GM19238 (cell line): ENCODE data around the gene LILRA2.
"Not testable (repeated sequence)": the region's sequence is repeated elsewhere in the genome, so short reads cannot be mapped to it uniquely, and the experiment has no call there.

Source experiments
- DNase-seq: peaks from one replicate; pipeline ENCODE4 v3.0.0; 2011; ENCODE audit warnings: low spot score; ENCODE audit not compliant: insufficient read length

Gene LILRA2

GRCh38 chr19:54609356-54609791 is 35.8 kb downstream of the LILRA2 start:
- DNase-seq = no peak

- DNase-seq = no peak
Measured at GRCh38 chr19:54612428-54612827, 38.8 kb downstream of the LILRA2 start.

DNA sequence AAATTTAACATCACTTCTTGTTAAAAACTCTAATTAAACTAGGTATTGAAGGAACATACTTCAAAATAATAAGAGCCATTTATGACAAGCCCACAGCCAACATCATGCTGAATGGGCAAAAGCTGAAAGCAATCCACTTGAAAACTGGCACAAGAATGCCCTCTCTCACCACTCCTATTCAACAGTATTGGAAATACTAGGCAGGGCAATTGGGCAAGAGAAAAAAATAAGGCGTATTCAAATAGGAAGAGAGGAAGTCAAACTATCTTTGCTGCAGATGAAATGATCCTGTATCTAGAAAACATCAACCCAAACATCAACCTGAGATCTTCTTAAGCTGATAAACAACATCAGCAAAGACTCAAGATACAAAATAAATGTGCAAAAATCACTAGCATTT is 41.1 kb downstream of the LILRA2 start:
- no peak for DNase-seq

GRCh38 chr19:54616057-54616456 is 42.5 kb downstream of the LILRA2 start:
- no peak for DNase-seq

GRCh38 chr19:54616821-54617560 is 43.4 kb downstream of the LILRA2 start:
- DNase-seq = no peak

DNA sequence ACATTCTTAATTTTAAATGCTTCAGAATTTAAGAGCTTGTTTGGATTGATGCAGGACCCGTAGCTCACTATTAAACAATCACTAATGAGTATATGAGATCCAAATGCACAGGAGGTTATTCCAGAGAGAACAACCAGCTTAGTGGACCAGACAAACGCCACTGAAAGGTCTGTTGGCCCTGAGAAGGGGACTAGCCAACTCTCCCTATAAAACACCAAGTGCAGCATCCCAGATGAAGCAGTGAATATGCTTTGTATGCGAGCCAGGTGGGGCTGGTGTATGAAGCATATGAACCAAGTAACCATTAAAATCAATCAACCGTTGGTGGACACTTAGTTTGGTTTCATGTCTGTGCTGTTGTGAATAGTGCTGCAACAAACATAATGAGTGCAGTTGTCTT is 46.9 kb downstream of the LILRA2 start:
- DNase-seq = no peak

- DNase-seq = no peak
Measured at GRCh38 chr19:54622431-54622830, 48.8 kb downstream of the LILRA2 start.

GRCh38 chr19:54624234-54624633 is 50.6 kb downstream of the LILRA2 start:
- not testable (repeated sequence) for DNase-seq

- not testable (repeated sequence) for DNase-seq
Measured at GRCh38 chr19:54624934-54625730, 51.5 kb downstream of the LILRA2 start.

- no peak for DNase-seq
Measured at GRCh38 chr19:54626757-54627156, 53.2 kb downstream of the LILRA2 start.

DNA sequence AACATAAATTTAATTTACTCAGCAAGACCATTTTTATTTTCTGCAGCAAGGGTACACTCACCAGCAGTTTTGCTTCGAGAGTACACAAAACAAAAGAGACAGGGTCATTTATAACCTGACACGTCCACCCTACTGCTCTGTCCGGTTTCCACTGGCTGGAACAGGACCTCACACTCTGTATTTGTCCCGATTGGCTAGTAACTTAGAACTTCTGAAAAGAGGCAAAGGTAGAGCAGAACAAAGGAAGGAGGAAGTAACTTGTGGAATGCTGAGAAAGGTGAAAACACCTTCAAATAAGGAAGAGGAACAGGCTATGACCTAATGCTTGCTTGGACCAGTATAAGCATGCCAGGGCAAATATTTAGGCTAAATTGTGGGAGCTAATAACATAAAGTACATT is 54.3 kb downstream of the LILRA2 start:
- not testable (repeated sequence) for DNase-seq

GRCh38 chr19:54630262-54630661 is 56.7 kb downstream of the LILRA2 start, which contains the start of gene LILRB1:
LILRB1 (plus strand) TSS chr19:54630484; CDS start chr19:54631074, 590 bp downstream.
- DNase-seq = not testable (repeated sequence)

GRCh38 chr19:54630782-54631181 is 57.2 kb downstream of the LILRA2 start:
- DNase-seq = no peak

DNA sequence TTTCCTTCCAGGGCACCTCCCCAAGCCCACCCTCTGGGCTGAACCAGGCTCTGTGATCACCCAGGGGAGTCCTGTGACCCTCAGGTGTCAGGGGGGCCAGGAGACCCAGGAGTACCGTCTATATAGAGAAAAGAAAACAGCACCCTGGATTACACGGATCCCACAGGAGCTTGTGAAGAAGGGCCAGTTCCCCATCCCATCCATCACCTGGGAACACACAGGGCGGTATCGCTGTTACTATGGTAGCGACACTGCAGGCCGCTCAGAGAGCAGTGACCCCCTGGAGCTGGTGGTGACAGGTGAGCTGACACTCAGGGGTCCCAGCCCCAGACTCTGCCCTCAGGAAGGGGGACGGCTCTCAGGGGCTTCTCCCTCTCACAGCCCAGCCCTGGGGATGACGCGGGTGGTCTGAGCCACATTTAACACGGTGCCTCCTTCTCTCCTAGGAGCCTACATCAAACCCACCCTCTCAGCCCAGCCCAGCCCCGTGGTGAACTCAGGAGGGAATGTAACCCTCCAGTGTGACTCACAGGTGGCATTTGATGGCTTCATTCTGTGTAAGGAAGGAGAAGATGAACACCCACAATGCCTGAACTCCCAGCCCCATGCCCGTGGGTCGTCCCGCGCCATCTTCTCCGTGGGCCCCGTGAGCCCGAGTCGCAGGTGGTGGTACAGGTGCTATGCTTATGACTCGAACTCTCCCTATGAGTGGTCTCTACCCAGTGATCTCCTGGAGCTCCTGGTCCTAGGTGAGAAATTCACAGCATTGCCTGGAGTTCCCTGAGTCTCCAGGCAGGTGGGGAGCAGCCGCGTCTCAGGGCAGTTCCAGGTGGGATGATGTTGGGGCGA is 58.1 kb downstream of the LILRA2 start:
- DNase-seq = not testable (repeated sequence)

DNA sequence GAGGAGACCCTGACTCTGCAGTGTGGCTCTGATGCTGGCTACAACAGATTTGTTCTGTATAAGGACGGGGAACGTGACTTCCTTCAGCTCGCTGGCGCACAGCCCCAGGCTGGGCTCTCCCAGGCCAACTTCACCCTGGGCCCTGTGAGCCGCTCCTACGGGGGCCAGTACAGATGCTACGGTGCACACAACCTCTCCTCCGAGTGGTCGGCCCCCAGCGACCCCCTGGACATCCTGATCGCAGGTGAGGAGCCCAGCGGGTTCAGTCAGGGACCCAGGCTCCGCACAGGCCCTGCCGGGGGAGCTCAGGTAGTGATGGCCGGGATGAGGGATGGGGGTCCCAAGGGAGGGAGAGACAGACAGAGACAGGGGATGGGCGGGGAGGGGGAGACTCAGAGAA is 58.9 kb downstream of the LILRA2 start:
- DNase-seq = not testable (repeated sequence)

DNA sequence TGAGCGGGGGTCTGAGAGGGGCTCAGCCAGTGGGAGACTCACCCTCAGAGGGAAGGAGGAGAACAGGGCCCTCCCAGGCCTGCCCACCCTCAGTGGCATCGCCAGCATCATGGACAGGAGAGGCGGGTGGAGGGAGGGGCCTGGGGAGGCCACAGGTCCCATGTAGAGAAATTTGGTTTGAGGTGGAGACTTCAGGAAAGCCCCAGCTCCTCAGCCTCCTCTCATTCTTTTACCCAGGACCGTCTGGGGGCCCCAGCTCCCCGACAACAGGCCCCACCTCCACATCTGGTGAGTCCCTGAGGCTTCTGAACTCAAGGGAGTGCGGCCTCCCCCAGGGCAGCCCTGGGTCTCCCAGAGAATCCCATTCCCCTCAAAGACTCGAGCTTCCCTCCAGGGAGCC is 59.8 kb downstream of the LILRA2 start:
- no peak for DNase-seq

DNA sequence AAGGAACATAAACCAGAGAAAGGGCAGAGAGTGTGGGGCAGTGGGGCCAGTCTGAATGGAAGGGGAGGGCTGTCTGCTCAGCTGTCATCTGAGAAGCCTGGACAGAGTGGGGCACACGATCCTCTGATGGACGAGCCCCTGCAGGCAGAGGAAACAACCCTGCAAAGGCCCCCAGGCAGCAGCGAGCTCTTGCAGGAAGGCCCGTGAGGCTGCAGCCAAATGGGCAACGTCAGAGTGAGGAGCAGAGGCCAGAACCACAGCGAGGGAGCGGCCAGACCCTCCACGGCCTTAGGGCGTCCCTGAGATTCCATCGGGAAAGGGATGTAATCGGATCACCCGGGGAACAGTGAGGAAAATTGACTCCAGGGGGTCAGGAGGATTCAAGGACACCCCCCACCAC is 62.5 kb downstream of the LILRA2 start:
- not testable (repeated sequence) for DNase-seq

DNA sequence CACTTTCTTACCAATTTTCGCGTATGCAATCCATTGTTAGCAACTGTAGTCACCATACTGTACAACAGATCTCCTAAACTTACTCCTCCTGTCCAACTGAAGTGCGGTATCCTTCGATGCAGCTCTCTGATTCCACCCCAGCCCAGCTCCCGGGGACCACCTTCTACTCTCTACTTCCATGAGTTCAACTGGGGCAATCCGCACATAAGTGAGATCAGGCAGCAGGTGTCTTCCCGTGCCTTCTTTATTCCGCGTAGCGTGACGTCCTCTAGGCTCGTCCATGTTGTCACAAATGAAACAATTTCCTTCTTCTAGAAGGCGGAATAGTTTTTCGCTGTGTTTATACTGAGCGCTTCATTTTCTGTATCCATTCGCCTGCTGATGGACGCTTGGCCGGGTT is 65.1 kb downstream of the LILRA2 start:
- no peak for DNase-seq
